Measurements from ENCODE around the gene RGL1.

- TF ChIP-seq CTCF (IDR thresholded peaks at IDR 0.05): no peak
- TF ChIP-seq REST (IDR thresholded peaks at IDR 0.05; ENCODE audit: insufficient read depth in 1 of 2, low read depth in 2 of 2, low read length in 1 of 2): no peak
- TF ChIP-seq POLR2AphosphoS5 (IDR thresholded peaks at IDR 0.05; ENCODE audit: low read depth, low read length): no peak
- TF ChIP-seq TCF7L2 (IDR thresholded peaks at IDR 0.05; ENCODE audit: low read depth, low read length): no peak
These were observed 93.1 kb downstream of the RGL1 start for GRCh38 chr1:183898001-183898396.
